SIG-M5 (cell line): ENCODE results near the gene HLA-DPA1.

Experiments used
- DNase-seq: peaks from one replicate; lab custom pipeline; 2025; lab: John Stamatoyannopoulos, UW

Gene HLA-DPA1

GRCh38 chr6:33088931-33089620 is 15.6 kb upstream of the HLA-DPA1 start:
- DNase-seq = no peak

DNA sequence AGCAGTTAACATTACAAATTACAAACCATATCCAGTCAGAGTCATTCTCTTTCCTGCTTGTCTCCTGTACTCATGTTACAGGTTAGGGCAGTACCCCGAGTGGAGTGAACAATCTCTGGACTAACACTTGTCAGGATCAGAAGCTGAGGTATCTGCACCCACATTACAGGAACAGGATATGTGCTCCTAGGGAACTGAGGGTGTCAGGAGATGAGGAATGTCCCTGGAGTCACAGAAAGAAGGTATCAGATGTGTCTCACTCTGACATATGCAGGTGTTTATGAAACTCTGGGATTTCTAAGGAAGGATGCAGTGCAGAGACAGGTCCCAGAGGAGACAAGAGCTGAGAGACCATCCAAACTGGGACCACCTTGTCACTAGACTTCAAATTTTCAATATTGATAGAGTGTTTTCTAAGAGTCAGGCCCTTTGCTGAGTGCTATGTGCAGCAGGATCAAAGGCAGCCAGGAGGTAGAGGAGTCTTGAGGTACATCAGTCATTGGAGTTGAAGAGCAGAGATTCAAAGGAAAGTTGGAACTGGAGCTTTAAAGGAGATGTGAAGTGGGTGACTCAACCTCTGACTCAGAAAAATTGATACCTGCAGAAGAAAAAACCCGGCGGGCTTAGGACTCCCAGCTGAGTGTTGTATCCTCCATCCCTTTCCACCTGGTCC is 14.9 kb upstream of the HLA-DPA1 start:
- no peak for DNase-seq

DNA sequence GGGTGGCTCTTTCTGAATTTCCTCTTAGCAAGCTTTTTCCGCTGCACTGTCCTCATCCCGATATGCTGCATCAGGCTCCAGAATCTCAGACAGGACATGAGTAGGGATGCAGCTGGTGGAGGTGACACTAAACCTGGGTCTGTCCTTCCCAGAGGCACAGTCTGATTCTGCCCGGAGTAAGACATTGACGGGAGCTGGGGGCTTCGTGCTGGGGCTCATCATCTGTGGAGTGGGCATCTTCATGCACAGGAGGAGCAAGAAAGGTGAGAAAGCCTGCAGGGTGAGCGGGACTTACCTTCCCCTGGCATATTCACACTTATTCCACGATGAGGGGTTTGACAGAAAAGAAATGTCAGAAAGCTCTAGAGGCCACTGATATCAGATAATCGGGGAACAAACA is 12.2 kb upstream of the HLA-DPA1 start:
- no peak for DNase-seq

GRCh38 chr6:33082702-33083101 is 9.3 kb upstream of the HLA-DPA1 start:
- no peak for DNase-seq

- DNase-seq = no peak
These were observed 7.8 kb upstream of the HLA-DPA1 start for GRCh38 chr6:33081098-33081824.

- no peak for DNase-seq
These were observed 7.0 kb upstream of the HLA-DPA1 start for GRCh38 chr6:33080127-33081089.

DNA sequence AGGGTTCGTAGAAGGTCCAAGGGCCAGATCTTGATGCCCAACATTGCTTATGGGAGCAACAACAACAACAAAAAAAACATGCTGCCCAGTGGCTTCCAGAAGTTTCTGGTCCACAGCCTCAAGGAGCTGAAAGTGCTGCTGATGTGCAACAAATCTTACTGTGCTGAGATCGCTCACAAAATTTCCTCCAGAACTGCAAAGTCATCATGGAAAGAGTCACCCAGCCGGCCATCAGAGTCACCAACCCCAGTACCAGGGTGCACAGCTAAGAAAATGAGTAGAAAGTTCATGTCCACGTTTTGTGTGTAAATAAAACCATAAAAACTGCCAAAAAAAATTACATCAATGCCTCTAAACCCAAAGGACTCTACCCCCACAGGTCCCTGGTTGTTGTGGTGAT is 6.1 kb upstream of the HLA-DPA1 start:
- DNase-seq = no peak

GRCh38 chr6:33078919-33079521 is 5.6 kb upstream of the HLA-DPA1 start:
- DNase-seq = no peak

GRCh38 chr6:33078442-33078841 is 5.0 kb upstream of the HLA-DPA1 start:
- DNase-seq = no peak

GRCh38 chr6:33077908-33078307 is 4.5 kb upstream of the HLA-DPA1 start:
- DNase-seq = no peak

DNA sequence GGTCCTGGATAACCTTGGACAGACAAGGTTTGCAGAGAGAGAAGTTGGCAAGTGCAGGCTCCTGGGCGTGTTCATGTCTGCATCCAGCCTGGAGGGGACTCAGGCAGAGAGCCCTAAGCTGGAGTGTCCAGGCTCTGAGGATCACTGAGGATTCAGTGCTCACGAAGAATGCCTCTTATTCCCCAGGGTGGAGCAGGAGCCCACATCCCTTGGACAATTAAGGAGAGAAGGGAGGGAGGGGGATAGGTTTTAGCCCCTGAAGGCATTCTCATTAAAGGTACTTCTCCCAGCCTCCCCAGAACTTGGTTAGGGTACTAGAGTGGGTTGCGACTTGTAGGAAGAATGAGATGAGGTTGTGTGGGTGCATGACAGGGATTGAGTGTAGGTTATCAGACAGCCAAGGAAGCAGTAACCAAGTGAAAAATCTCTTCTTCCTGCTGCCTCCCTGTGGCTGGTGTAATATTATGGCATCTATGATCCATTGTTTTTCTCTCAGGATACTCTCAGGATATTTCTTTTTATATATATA is 3.0 kb upstream of the HLA-DPA1 start:
- no peak for DNase-seq

- no peak for DNase-seq
These were observed 2.3 kb upstream of the HLA-DPA1 start, which contains the start of gene HLA-DPB1 for GRCh38 chr6:33075568-33076405. TSS of gene HLA-DPB1 (plus strand) at chr6:33075990. CDS start at chr6:33076042, 52 bp downstream.

DNA sequence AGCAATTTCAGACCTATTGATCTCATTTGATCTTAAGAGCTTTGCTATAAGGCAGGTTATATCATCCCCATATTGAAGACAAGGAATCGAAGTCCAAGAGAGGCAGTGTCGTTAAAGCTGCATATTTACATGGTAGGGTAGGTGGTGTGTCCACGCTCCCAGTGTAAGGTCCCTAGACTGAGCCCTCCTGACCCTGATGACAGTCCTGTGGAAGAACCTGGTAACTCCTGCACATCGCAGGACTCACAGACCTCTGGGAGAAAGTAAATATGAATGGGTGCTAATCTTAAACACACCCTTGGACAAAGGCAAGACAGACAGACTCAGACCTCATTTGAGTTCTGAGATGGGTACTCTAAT is 1.7 kb upstream of the HLA-DPA1 start:
- no peak for DNase-seq

GRCh38 chr6:33072508-33073100 is 845 bp downstream of the HLA-DPA1 start:
- DNase-seq = no peak

GRCh38 chr6:33071569-33071968 is 1.9 kb downstream of the HLA-DPA1 start:
- no peak for DNase-seq

GRCh38 chr6:33070909-33071308 is 2.5 kb downstream of the HLA-DPA1 start:
- DNase-seq = no peak

- DNase-seq = no peak
These were observed 4.3 kb downstream of the HLA-DPA1 start for GRCh38 chr6:33069021-33069738.

DNA sequence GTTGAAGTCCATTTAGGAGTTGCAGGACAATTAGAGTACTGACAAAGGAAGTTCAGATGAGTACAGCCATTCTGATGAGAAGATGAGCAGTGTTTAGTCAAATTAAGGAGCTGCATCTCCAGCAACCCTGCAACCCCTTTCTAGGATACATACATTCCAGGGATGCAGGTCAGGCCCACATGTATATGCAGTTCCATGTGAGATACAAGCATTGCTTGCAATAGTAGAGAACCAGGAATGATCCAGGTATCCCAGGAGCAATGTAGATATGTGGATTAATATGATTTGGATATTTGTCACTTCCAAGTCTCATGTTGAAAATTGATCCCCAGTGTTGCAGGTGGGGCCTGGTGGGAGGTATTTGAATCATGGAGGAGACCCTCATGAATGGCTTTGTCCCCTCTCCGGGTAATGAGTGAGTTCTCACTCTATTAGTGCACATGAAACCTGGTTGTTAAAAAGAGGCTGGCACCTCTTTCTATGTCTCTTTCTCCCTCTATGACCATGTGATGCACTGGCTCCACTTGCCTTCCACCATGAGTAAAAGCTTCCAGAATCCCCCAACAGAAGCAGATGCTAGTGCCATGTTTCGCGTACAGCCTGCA is 6.4 kb downstream of the HLA-DPA1 start:
- DNase-seq = no peak

- DNase-seq = no peak
These were observed 8.1 kb downstream of the HLA-DPA1 start for GRCh38 chr6:33065312-33065711.
